Measurements from ENCODE around the gene HECW1.

GRCh38 chr7:43169076-43169475 lies 56.6 kb downstream of the HECW1 start:
- TF ChIP-seq EZH2 (IDR thresholded peaks at IDR 0.05; ENCODE audit: insufficient read depth, poor library complexity, severe bottlenecking) (no peak), EZH2phosphoT487 (IDR thresholded peaks at IDR 0.05; ENCODE audit: insufficient read depth, low read depth) (no peak)
